Stimulated activated CD8-positive, alpha-beta memory T cell treated with anti-CD3 and anti-CD28 coated beads, Interleukin-15, amount 100 ng/mL, for 24 hours (primary cell): ENCODE measurements around the gene C5orf15.

ENCODE experiments used
- DNase-seq: peaks from one replicate; pipeline ENCODE4 v3.0.0-alpha.2; 2020; ENCODE audit warnings: low read depth

The C5orf15 gene

GRCh38 chr5:133968204-133968980 lies at the start of gene C5orf15:
C5orf15 (minus strand) TSS chr5:133968625; CDS start chr5:133968584, 41 bp downstream.
- DNase-seq, result peak; percentile 72

- DNase-seq, result no peak
These were observed 39.9 kb upstream of the C5orf15 start for GRCh38 chr5:134008266-134008749.

- no peak for DNase-seq
These were observed 39.3 kb upstream of the C5orf15 start for GRCh38 chr5:134007581-134008265.

DNA sequence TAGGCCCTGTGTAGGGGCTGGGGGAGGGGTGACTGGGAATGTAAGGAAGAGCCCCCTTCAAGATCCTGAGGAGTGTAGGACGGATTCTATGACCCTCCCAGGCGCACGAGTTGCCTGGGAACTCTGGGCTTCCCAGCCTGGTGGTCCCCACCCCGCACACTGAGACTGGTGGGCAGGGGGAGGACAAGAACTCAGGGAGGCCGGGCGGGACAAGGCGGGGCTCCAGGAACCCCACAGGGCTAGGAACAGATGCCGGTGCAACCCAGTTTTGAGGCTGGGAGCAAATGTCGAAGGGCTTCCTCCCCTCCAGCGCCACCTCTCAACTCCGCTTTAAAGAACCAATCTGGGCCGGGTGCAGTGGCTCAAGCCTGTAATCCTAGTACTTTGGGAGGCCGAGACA lies 37.7 kb upstream of the C5orf15 start:
- DNase-seq, result no peak

- no peak for DNase-seq
These were observed 37.1 kb upstream of the C5orf15 start for GRCh38 chr5:134005417-134006061.

DNA sequence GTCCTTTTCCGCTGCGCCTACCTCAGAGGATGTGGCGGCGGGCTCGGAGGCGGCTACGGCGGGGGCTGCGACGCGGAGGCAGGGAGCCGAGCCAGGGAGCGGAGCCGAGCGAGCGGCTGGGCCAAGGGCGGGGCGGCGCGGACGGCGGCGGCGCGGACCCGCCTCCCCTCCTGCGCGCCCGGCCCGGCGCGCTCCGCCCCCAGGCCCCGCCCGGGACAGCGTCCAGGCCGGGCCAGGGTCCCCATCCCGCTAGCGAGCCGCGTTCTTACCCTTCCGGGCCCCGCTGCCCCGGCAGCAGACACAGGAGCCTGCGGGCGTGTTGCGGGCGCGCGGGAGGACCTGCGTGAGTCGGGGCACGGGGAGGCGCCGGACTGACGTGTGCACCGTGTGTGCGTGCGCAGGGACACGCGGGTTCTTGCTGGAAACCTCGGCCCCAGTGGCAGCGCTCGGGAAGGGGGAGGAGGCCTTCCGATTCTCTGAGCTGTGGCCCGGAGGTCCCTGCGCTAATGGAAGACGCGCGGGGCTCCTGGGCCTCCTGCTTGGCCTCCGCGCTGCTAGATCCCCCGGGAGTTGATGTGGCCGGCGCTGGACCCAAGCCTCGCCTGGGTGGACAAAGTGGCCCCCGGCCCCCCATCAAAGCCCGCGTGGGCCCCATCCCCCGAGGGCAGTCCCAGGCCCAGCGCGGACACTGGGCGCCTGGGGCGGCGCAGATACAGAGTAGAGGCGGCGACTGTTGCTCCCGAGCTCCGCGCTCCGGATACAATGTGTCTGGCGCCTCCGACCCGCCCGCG lies 36.4 kb upstream of the C5orf15 start, which contains the start of gene VDAC1:
Gene VDAC1 (minus strand): TSS at position 350 of the 791 bp plus-strand sequence. CDS start 11,963 bp downstream, outside the sequence.
- peak; percentile 53 for DNase-seq

DNA sequence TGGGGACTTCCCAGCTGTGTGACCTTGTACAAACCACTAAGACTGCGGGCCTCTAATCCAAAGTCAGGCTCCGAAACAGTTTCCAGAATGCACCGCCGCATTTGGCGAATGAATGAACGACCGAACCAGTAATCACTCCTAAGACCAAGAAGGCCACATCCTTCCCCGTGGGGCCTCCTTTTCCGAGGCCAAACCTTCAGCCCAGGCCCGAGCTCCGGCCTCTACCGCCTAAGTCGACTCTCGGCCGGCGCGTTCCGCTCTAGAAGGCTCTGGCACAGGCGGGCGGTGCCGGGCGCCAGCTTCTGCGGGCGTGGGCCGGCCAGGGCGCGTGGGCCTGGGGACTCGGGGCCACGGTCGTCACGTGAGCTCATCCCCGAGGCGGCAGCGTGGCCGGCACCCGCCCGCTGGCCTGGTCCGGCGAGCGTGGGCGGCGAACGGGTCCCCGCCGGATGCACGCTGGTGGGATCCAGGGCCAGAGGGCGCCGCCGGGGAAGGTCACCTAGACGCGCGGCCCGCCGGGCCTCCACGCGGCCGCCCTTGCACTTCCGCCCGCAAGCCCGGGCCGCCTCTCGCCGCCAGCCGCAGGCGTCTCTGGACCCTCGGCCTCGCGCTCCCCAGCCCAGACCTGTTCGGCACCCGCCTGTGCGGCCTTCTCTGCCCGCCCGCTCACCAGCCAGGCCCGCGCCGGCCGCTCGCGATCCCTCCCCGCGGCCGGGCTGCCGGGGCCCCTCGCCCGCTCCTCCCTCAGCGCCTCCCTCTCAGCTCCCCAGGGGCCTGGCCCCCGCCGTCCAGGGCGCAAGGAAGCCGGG lies 35.6 kb upstream of the C5orf15 start:
- DNase-seq, result peak; percentile 27

DNA sequence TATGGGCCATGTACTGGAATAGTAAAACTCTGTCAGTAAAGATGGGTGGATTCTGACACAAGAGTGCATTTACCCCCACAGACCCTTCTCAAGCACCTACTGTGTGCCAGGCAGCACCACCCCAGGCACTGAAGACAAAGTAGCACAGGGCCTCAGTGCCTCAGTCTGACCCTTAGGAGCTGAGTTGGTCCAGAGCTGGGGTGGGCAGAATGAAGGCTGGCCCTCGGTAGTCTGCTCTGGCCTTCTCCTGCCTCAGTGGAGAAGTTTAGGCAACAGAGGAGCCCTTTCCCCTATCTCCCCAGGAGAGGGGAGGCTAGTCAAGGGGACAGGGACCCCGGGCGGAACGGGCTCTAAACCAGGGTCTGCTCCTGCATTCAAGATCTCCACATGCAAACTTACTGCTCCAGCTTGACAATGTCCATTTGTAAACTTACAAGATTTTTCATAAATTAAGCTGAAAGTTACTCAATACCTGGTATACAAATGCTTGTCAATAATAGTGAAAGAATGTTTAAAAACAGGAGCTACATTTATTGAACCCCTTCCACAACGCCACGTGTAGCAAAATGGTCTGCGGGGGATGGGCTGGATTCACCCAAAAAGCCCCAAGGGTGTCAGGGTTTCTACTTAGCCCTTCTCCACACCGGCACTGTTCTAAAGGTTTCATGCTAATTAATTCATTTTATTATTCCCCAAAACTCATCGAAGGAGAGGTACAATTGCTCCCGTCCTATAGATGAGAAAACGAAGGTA lies 34.8 kb upstream of the C5orf15 start:
- no peak for DNase-seq

GRCh38 chr5:134001938-134002731 lies 33.7 kb upstream of the C5orf15 start:
- DNase-seq, result no peak

DNA sequence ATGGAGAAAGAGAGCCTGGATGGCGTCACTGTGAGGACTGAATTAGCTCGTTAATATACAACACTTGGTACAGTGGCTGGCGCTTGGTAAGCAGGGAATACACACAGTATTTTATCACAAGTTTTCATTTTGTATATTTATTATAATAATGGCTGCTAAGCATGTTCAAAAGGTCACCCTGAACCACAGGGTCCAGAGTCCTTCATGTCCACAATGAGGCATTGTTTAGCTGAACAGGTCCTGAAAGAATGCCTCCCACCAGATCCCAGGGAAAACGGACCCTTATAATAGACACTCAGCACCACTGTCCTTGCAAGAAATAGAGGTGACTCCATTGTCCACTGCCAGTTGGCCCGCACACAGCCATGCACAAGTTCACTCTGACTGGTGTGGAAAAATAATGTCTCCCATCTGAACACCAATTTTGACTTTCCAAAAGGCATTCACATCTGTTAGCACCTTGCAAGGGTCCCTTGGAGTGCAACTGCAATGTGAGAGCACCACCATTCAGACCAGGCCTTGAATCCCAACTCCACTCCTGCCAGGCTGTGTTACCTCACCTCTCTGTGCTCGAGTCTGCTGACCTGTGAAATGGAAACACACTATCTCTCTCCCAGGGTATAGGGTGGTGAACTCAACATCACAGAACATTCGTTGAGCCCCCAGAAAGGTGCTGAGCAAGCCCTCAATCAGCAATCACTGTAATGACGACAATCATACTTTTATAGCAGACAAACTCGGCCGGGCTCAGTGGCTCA lies 32.5 kb upstream of the C5orf15 start:
- DNase-seq, result no peak

DNA sequence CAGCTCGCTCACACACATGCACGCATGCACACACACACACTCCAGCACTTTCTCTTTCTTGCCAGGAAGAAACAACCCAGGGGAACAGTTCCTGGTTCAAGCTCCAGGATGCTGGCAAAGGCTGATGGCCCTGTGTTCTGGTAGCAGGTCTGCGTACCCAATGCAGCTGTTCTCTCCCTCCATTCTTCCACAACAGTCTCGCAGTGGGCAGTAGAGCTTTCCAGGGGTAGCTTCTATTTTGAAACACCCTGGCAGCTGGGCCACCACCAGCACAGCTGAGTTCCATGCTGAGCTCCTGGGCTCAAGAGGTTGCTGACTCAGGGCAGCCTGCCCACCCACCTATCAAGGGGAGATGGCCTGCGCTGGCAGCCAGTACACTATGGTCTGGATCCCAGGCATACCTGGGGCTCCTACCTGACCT lies 31.7 kb upstream of the C5orf15 start:
- no peak for DNase-seq

DNA sequence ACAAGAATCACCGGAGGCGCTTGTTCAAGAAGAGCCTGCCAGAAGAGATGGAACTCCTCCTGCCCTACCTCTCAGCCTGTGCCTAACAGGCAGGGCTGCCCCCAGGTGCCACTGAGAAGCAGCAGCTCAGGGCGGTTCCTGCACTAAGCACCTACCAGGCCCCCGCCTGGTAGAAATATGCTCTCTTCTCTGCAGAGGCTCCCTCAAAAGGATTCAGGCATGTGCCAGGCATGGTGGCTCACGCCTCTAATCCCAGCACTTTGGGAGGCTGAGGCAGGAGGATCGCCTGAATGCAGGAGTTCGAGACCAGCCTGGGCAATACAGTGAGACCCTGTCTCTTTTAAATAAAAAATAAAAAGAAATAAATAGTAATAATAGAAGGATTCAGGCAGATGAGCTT lies 30.4 kb upstream of the C5orf15 start:
- no peak for DNase-seq

DNA sequence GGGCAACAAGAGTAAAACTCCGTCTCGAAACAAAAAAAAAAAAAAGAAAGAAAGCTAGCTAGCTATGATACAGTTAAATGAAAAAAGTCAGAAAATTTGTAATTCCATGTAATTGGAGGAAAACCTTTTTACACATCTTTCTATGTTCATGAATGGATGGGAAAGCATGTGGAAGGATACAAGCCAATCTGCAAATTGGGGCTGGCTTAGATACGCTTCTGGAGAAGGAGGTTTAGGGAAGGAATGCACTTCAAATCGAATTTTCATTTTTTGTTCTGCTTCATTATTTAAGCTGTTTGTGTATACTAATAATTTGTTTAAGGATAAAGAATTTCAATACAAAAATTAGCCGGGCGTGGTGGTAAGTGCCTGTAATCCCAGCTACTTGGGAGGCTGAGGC lies 29.6 kb upstream of the C5orf15 start:
- DNase-seq, result no peak

GRCh38 chr5:133996683-133997252 lies 28.3 kb upstream of the C5orf15 start:
- no peak for DNase-seq

- DNase-seq, result no peak
These were observed 27.6 kb upstream of the C5orf15 start for GRCh38 chr5:133995883-133996563.

GRCh38 chr5:133995341-133995740 lies 26.9 kb upstream of the C5orf15 start:
- no peak for DNase-seq

- DNase-seq, result no peak
These were observed 26.5 kb upstream of the C5orf15 start for GRCh38 chr5:133994990-133995333.
